GM12878 (cell line): ENCODE measurements around the gene AXL. TPM values are rescaled to one million over a fixed set of nuclear protein-coding genes. Genes with fewer than 3 reads are reported as not detected.

Experiments
- ATF7 ChIP-seq: fragments of 450-650 bp; IDR thresholded peaks from 2 replicates; pipeline ENCODE4 v1.6.1; 2016; ENCODE audit warnings: low read depth, mild to moderate bottlenecking
- BACH1 ChIP-seq: fragments of 450-650 bp; IDR thresholded peaks from 2 replicates; pipeline ENCODE4 v1.6.1; 2017; ENCODE audit warnings: mild to moderate bottlenecking, borderline replicate concordance
- CREB1 ChIP-seq: IDR thresholded peaks from 2 replicates; pipeline ENCODE4 v1.6.1; 2012; ENCODE audit warnings: low read depth, mild to moderate bottlenecking, inconsistent platforms
- NRF1 ChIP-seq: conservative IDR thresholded peaks from 2 replicates; pipeline ENCODE4 v1.6.1; 2011; ENCODE audit warnings: mild to moderate bottlenecking, low read depth, low read length, improper control_type of control experiment
- POLR2A ChIP-seq: IDR thresholded peaks from 2 replicates; pipeline ENCODE4 v1.6.1; 2011; ENCODE audit warnings: low read depth, mild to moderate bottlenecking, low read length
- POLR2AphosphoS5 ChIP-seq: IDR thresholded peaks from 2 replicates; pipeline ENCODE4 v1.6.1; 2011; ENCODE audit warnings: mild to moderate bottlenecking, low read length, inconsistent platforms
- RAD21 ChIP-seq: IDR thresholded peaks from 2 replicates; pipeline ENCODE4 v1.6.1; 2011; ENCODE audit warnings: mild to moderate bottlenecking, low read depth, low read length, moderate library complexity; ENCODE audit not compliant: insufficient read depth
- RCOR1 ChIP-seq: conservative IDR thresholded peaks from 2 replicates; pipeline ENCODE4 v1.6.1; 2012; ENCODE audit warnings: low read depth, low read length, improper control_type of control experiment
- SMAD5 ChIP-seq: IDR thresholded peaks from 2 replicates; pipeline ENCODE4 v1.6.1; 2016; ENCODE audit warnings: antibody characterized with exemption, low read depth
- TAF1 ChIP-seq: IDR thresholded peaks from 2 replicates; pipeline ENCODE4 v1.6.1; 2011; ENCODE audit warnings: mild to moderate bottlenecking, low read depth, low read length, borderline replicate concordance
- polyA plus RNA-seq, 11 experiments: library from polyadenylated mRNA; depleted of rRNA in 4 of 11; unstranded in 6 of 11; stranded (reverse) in 5 of 11; fragments of >200 nt; fragmentation: Nextera tagmentation in 4 of 11; fragmentation: Illumina TruSeq in 1 of 11; extraction: Ambion mirVana in 4 of 11; extraction: Trizol in 1 of 11; gene quantifications; 1 replicate in 1 of 11; 2 replicates in 10 of 11; pipeline versions ENCODE4 v1.2.1 to v1.2.3, GENCODE V29; 2011 to 2016; ENCODE audit warnings: inconsistent platforms in 2 of 11, missing spikeins in 2 of 11, low read depth in 1 of 11
- total RNA-seq, 4 experiments: library from RNA; depleted of rRNA in 3 of 4; stranded (reverse); fragments of >200 nt in 3 of 4; fragmentation: Illumina TruSeq in 1 of 4; extraction: Trizol in 1 of 4; gene quantifications; 2 replicates each; pipeline versions ENCODE4 v1.2.1 to v1.2.3, GENCODE V29; 2013 to 2021
- TF ChIP-seq, protein P1 (sequence below): fragments of 450-650 bp; IDR thresholded peaks from 2 replicates; pipeline ENCODE4 v1.6.1; 2014; ENCODE audit warnings: mild to moderate bottlenecking
- TF ChIP-seq, protein P2 (sequence below): IDR thresholded peaks from 2 replicates; pipeline ENCODE4 v1.6.1; 2012; ENCODE audit warnings: improper control_type of control experiment, low read depth, low read length; ENCODE audit not compliant: insufficient replicate concordance
- TF ChIP-seq, protein P3 (sequence below): fragments of 450-650 bp; IDR thresholded peaks from 2 replicates; pipeline ENCODE4 v1.6.1; 2017; ENCODE audit warnings: mild to moderate bottlenecking, low read depth, inconsistent platforms; ENCODE audit not compliant: poor library complexity, severe bottlenecking
- TF ChIP-seq, protein P4 (sequence below): fragments of 450-650 bp; formaldehyde crosslinking; IDR thresholded peaks from 2 replicates; pipeline ENCODE4 v1.4.0; 2020; ENCODE audit warnings: mild to moderate bottlenecking, moderate library complexity

The AXL gene
- total and polyA plus RNA-seq, 10 of the 15 experiments (the other 5 are each of a cell fraction or from before 2014, with no cell fraction given) = under 0.01 to 0.33 (median 0.07) TPM; not detected in 4

DNA sequence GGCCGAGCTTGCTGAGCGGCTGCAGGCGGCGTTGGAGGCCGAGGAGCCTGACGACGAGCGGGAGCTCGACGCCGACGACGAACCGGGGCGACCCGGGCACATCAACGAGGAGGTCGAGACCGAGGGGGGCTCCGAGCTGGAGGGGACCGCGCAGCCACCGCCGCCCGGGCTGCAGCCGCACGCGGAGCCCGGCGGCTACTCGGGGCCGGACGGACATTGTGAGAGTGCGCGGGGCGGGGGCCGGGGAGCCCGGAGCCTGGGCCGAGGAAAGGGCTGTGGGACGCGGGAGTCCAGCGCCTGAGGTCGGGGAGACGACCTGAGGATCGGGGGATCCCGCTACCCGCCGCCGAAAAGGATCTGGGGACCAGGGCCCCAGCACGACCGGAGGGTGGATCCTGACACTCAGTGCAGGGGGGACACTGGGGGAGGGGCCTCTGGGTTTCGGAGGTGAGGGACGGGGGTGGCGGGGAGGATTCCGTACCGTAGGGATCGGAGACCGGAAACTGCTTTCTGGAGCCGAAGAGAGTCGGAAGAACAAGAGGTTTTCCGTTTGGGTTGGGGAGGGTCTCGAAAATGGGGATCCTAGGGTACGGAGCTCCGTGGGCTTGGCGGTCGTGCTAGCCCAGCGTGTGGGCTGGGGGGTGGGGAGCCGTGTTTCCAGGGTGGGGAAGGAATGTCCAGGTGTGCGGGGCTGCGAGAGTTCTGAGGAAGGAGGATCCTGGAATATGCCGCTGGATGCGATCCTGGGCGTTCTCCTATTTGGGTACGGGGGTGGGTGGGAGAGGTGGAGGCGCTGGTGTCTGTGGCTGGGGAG, 45.8 kb downstream of the AXL start (continued):
- TF ChIP-seq NRF1 = no peak
- no peak for TF ChIP-seq RAD21
- peak; percentile 80 for TF ChIP-seq POLR2A
- TF ChIP-seq CREB1 = 0 out of 2 replicates have a peak, but pooled peaks have one; percentile 10
- TF ChIP-seq, protein P1, sequence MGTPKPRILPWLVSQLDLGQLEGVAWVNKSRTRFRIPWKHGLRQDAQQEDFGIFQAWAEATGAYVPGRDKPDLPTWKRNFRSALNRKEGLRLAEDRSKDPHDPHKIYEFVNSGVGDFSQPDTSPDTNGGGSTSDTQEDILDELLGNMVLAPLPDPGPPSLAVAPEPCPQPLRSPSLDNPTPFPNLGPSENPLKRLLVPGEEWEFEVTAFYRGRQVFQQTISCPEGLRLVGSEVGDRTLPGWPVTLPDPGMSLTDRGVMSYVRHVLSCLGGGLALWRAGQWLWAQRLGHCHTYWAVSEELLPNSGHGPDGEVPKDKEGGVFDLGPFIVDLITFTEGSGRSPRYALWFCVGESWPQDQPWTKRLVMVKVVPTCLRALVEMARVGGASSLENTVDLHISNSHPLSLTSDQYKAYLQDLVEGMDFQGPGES = no peak
- TF ChIP-seq ATF7 = no peak
- TF ChIP-seq TAF1 = peak; percentile 29; the same call in 1 of the 2 replicates
- peak; percentile 69 for TF ChIP-seq POLR2AphosphoS5
- TF ChIP-seq, protein P2, sequence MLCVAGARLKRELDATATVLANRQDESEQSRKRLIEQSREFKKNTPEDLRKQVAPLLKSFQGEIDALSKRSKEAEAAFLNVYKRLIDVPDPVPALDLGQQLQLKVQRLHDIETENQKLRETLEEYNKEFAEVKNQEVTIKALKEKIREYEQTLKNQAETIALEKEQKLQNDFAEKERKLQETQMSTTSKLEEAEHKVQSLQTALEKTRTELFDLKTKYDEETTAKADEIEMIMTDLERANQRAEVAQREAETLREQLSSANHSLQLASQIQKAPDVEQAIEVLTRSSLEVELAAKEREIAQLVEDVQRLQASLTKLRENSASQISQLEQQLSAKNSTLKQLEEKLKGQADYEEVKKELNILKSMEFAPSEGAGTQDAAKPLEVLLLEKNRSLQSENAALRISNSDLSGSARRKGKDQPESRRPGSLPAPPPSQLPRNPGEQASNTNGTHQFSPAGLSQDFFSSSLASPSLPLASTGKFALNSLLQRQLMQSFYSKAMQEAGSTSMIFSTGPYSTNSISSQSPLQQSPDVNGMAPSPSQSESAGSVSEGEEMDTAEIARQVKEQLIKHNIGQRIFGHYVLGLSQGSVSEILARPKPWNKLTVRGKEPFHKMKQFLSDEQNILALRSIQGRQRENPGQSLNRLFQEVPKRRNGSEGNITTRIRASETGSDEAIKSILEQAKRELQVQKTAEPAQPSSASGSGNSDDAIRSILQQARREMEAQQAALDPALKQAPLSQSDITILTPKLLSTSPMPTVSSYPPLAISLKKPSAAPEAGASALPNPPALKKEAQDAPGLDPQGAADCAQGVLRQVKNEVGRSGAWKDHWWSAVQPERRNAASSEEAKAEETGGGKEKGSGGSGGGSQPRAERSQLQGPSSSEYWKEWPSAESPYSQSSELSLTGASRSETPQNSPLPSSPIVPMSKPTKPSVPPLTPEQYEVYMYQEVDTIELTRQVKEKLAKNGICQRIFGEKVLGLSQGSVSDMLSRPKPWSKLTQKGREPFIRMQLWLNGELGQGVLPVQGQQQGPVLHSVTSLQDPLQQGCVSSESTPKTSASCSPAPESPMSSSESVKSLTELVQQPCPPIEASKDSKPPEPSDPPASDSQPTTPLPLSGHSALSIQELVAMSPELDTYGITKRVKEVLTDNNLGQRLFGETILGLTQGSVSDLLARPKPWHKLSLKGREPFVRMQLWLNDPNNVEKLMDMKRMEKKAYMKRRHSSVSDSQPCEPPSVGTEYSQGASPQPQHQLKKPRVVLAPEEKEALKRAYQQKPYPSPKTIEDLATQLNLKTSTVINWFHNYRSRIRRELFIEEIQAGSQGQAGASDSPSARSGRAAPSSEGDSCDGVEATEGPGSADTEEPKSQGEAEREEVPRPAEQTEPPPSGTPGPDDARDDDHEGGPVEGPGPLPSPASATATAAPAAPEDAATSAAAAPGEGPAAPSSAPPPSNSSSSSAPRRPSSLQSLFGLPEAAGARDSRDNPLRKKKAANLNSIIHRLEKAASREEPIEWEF = no peak
- TF ChIP-seq, protein P3, sequence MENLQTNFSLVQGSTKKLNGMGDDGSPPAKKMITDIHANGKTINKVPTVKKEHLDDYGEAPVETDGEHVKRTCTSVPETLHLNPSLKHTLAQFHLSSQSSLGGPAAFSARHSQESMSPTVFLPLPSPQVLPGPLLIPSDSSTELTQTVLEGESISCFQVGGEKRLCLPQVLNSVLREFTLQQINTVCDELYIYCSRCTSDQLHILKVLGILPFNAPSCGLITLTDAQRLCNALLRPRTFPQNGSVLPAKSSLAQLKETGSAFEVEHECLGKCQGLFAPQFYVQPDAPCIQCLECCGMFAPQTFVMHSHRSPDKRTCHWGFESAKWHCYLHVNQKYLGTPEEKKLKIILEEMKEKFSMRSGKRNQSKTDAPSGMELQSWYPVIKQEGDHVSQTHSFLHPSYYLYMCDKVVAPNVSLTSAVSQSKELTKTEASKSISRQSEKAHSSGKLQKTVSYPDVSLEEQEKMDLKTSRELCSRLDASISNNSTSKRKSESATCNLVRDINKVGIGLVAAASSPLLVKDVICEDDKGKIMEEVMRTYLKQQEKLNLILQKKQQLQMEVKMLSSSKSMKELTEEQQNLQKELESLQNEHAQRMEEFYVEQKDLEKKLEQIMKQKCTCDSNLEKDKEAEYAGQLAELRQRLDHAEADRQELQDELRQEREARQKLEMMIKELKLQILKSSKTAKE = no peak
- TF ChIP-seq, protein P4, sequence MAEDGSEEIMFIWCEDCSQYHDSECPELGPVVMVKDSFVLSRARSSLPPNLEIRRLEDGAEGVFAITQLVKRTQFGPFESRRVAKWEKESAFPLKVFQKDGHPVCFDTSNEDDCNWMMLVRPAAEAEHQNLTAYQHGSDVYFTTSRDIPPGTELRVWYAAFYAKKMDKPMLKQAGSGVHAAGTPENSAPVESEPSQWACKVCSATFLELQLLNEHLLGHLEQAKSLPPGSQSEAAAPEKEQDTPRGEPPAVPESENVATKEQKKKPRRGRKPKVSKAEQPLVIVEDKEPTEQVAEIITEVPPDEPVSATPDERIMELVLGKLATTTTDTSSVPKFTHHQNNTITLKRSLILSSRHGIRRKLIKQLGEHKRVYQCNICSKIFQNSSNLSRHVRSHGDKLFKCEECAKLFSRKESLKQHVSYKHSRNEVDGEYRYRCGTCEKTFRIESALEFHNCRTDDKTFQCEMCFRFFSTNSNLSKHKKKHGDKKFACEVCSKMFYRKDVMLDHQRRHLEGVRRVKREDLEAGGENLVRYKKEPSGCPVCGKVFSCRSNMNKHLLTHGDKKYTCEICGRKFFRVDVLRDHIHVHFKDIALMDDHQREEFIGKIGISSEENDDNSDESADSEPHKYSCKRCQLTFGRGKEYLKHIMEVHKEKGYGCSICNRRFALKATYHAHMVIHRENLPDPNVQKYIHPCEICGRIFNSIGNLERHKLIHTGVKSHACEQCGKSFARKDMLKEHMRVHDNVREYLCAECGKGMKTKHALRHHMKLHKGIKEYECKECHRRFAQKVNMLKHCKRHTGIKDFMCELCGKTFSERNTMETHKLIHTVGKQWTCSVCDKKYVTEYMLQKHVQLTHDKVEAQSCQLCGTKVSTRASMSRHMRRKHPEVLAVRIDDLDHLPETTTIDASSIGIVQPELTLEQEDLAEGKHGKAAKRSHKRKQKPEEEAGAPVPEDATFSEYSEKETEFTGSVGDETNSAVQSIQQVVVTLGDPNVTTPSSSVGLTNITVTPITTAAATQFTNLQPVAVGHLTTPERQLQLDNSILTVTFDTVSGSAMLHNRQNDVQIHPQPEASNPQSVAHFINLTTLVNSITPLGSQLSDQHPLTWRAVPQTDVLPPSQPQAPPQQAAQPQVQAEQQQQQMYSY (CRISPR knock-in tag) = no peak
- TF ChIP-seq RCOR1 = no peak
- no peak for TF ChIP-seq SMAD5
- TF ChIP-seq BACH1 = peak; percentile 74; the same call in 1 of the 2 replicates
